Activated gamma-delta T cell treated with anti-CD3 and anti-CD28 coated beads, Interleukin-2, amount 50 U/mL, for 16 hours (primary cell): Measurements from ENCODE around the gene HDAC10.

Source experiments
- DNase-seq: peaks from one replicate; pipeline ENCODE4 v3.0.0-alpha.2; 2020; ENCODE audit warnings: low read depth

Gene HDAC10

GRCh38 chr22:50200461-50201190 is 50.4 kb downstream of the HDAC10 start, which contains the start of gene SELENOO:
SELENOO (plus strand) TSS chr22:50201011; CDS start chr22:50201037, 26 bp downstream.
- DNase-seq, result peak; percentile 87

GRCh38 chr22:50199829-50200460 is 51.1 kb downstream of the HDAC10 start:
- no peak for DNase-seq

DNA sequence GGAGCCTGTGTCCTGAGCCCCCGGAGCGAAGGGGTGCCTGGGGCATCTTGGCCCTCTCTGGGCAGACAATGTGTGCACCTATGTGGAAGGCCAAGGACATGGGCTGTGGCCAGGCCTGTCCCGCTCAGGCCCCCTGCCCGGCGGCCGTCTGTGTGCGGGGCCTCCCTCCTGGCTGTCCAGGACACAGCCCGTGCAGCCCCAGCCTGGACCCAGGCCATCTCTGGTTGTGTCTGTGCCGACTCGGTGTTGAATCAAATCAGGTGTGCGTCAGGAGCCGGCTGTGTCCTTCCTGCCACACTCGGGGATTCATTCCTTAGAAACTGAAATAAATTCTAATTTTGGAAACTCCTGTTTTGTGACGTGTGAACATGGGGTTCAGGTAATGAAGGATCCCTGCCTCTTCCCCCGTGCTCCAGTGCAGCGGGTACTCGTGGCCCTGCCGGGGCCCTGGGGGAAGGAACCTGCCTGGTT is 51.8 kb downstream of the HDAC10 start:
- no peak for DNase-seq

GRCh38 chr22:50198624-50199017 is 52.4 kb downstream of the HDAC10 start:
- no peak for DNase-seq

DNA sequence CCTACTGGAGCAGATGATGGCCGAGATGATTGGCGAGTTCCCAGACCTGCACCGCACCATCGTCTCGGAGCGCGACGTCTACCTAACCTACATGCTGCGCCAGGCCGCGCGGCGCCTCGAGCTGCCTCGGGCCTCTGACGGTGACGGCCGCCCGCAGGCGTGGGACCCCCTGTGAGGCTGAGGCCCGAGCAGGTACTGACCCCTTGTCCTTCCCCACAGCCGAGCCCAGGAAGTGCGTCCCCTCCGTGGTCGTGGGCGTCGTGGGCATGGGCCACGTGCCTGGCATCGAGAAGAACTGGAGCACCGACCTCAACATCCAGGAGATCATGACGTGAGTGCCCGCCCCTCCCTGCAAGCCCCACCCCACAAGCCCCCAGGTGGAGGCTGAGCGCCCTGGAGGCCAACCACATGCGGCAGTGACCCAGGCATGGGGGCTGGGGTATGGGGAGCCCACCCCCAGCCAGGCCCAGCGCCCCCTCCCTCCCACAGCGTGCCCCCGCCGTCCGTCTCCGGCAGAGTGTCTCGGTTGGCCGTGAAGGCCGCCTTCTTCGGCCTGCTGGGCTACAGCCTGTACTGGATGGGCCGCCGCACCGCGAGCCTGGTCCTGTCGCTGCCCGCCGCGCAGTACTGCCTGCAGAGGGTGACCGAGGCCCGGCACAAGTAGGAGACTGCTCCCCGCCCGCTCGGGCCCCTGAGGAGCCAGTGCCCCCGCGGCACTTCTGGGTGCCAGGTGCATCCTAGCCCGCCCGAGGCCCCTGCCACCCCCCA is 53.0 kb downstream of the HDAC10 start:
- no peak for DNase-seq

DNA sequence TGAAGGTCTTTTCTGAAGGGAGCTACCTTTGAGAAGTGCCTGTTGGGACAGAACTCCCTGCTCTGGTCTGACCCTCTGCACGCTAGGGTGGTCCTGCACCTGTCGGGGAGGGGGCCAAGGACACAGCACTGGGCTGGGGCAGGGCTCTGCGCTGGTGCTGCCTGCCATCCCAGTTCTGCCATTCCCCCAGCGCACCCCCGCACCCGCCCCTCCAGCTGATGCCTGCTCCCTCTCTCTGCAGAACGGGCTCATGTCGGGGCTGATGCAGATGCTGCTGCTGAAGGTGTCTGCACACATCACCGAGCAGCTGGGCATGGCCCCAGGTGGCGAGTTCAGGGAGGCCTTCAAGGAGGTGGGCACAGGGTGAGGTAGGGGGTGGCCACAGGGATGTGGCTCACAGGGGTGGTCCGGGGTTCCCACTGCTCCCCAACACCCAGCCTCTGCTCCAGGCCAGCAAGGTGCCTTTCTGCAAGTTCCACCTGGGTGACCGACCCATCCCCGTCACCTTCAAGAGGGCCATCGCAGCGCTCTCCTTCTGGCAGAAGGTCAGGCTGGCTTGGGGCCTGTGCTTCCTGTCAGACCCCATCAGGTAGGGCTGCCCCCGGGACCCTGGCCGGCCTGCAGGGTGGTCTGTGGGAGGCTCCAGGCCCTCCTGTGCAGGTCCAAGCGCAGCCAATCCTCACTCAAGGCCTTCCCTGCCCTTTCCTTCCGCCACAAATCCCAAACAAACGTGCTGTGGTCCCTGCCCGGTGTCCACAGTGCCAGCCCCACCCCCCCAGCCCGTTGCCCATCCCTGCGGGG is 53.9 kb downstream of the HDAC10 start:
- no peak for DNase-seq

GRCh38 chr22:50196256-50196655 is 54.8 kb downstream of the HDAC10 start:
- DNase-seq, result no peak
